GM21825 (cell line): ENCODE measurements around the gene APC2.
"Not testable (repeated sequence)": the region's sequence is repeated elsewhere in the genome, so short reads cannot be mapped to it uniquely, and the experiment has no call there.

Experiments used
- ATAC-seq: cut with Tn5 transposase; IDR thresholded peaks from one replicate; pipeline ENCODE4 v1.9.1; 2021; ENCODE audit warnings: mild to moderate bottlenecking, moderate library complexity; ENCODE audit not compliant: unreplicated experiment

Gene APC2

GRCh38 chr19:1429750-1430149 is 20.2 kb upstream of the APC2 start:
- ATAC-seq = no peak

GRCh38 chr19:1430246-1430645 is 19.7 kb upstream of the APC2 start:
- no peak for ATAC-seq

GRCh38 chr19:1431759-1432506 is 18.0 kb upstream of the APC2 start:
- ATAC-seq = no peak

- no peak for ATAC-seq
These were observed 17.4 kb upstream of the APC2 start for GRCh38 chr19:1432507-1432887.

- no peak for ATAC-seq
These were observed 16.5 kb upstream of the APC2 start for GRCh38 chr19:1433119-1434039.

GRCh38 chr19:1434040-1434366 is 15.9 kb upstream of the APC2 start:
- no peak for ATAC-seq

GRCh38 chr19:1434577-1435060 is 15.3 kb upstream of the APC2 start:
- ATAC-seq = no peak

- no peak for ATAC-seq
These were observed 14.4 kb upstream of the APC2 start for GRCh38 chr19:1435378-1435989.

GRCh38 chr19:1437609-1438008 is 12.3 kb upstream of the APC2 start:
- ATAC-seq = no peak

GRCh38 chr19:1438035-1438932 is 11.6 kb upstream of the APC2 start, which contains the start of gene RPS15:
Gene RPS15 (plus strand): TSS chr19:1438396. CDS start chr19:1438426, 30 bp downstream.
- ATAC-seq = peak; percentile 84

- no peak for ATAC-seq
These were observed 11.0 kb upstream of the APC2 start for GRCh38 chr19:1438933-1439354.

GRCh38 chr19:1439525-1440417 is 10.2 kb upstream of the APC2 start:
- not testable (repeated sequence) for ATAC-seq

- ATAC-seq = no peak
These were observed 9.5 kb upstream of the APC2 start for GRCh38 chr19:1440418-1440801.

GRCh38 chr19:1441022-1441426 is 8.9 kb upstream of the APC2 start:
- no peak for ATAC-seq

- no peak for ATAC-seq
These were observed 8.1 kb upstream of the APC2 start for GRCh38 chr19:1441677-1442438.

- peak; percentile 73 for ATAC-seq
These were observed 4.6 kb upstream of the APC2 start for GRCh38 chr19:1445185-1445931.

- no peak for ATAC-seq
These were observed 3.8 kb upstream of the APC2 start for GRCh38 chr19:1445932-1446712.
